ENCODE data around the gene EFR3B.
"Not testable (repeated sequence)": the region's sequence is repeated elsewhere in the genome, so short reads cannot be mapped to it uniquely, and the experiment has no call there.

EFR3B gene

DNA sequence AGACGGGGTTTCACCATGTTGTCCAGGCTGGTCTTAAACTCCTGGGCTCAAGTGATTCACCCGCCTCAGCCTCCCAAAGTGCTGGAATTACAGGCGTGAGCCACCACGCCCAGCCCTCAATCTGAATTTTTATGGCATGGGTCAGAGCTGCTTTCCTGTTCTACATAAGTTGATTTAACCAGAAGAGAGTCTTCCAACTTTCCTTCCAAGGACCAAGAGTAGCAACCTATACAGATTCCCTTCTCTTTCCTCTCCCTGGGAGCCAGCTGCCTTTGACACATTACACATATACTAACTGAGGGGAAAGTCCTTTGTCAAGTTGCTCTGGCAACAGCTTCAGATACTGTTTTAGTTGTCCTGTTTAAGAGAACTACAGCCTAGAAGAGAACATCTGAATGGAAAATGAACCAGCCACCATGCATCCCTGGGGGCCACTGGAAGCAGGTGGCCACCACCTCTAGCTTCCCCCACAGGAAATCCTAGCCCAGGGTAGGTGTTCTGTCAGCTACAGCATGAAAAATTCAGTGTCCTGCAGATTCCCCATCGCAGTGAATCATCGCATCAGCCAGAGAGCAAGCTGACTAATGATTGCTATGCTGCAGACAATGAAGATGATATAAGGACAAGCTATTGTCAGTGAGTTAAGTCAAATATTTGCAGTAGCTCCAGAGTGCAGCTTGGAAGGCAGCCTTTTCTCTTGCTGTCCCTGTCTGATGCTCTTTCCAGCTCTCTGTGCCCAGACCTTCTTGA lies 63.6 kb downstream of the EFR3B start:
- DNase-seq (ENCODE audit: low read depth in 2 of 2), result peak; percentile 24 to 30

DNA sequence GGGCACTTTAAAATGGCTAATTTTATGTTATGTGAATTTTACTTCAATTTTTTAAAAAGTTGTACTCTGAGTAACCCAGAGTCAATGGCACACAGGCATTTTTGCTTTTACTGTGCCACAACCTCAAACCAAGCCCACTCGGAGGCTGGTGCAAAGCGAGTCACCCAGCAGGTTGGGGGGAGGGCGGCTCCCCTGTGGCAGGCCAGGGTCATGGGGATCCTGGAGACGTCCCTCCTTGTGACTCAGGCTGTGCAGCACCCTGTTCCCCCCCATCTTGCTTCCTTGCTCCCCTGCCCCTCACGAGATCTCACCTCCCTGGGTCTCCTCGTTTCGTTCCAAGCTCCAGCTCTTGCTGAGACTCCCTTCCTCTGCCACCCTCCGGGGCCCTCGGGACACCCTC lies 67.9 kb downstream of the EFR3B start:
- DNase-seq (ENCODE audit: low read depth in 2 of 2), result no peak

DNA sequence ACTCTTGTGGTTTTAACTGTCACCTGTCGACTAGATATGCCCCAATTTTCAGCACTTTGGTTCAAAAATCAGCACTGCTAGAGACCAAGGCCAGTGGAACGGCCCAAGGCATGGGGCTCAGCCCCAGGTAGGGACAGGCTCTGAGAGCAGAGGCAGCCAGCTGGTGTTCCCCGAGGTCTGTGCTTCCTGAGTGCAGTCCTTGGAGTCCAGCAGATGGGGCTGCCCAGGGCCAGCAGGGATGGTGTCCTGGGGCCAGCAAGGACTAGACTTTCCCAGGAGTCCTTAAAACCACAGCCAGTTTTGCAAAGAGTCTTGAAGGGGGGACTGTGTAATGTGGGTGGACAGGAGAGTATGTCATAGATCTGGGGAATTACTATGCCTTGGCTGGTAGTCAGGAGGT lies 70.2 kb downstream of the EFR3B start:
- DNase-seq (ENCODE audit: low read depth in 2 of 2), result no peak

DNA sequence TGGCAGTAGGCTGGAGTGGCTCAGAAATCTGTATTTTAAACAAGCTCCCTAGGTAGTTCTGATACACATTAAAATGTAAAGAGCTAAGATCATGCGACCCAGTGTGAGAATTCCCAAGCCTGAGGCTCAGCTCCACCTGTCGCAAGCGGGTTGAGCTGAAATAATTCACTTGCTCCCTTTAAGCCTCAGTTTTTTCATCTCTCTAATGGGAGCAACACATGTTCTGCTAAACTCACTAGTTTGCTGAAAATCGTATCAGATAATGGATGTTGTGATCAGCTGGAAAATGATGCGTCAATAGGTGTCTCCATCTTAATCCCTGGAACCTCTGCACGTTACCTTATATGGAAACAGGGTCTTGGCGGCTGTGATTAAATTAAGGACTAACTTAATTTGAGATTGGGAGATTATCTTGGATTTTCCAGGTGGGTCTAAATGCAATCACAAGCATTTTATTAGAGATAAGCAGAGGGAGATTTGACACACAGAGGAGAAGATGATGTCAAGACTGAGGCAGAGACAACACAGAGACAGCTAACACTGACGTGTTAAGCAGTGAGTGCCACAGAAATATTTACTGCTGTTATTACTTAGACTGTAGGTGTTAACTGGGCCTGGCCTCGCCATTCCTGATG lies 73.5 kb downstream of the EFR3B start:
- DNase-seq (ENCODE audit: low read depth in 2 of 2), result no peak

DNA sequence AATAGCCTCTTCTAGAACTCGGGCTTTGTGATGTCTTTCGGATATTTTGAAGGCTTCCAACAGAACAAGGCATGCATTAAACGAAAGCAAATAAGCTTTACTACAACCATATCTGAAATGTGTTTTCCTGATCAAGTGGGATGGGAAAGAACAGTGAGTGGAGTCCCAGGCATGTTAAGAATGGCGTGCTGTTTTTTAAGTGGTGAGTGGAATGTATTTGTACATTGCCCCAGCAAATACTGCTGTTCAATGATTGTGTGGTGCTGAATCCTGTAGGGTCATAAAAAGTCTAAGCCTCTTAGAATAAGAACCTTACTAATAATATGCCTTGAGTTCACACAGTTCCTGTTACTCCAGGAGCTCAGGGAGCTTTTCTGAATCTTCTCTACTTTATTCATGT lies 74.0 kb downstream of the EFR3B start:
- DNase-seq (ENCODE audit: low read depth in 2 of 2), result peak; percentile 36 to 42

DNA sequence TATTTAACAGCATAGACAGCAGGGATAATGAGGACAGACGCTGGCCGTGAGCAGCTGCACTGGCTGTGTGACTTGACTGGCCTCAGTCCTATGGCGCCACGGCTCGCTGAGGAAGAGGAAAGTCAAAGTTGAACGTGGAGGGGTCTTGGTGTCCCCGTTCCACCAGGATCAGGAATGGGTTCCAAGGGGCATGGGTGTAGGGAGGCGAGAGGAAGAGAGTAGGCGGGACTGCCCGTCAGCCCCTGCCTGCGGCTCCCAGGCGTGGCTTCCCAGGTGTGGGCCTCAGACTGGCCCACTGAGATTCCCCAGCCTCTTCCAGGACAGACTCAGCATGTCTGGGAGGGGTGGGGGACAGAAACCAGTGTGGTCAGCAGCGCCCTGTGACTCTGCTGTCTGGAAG lies 75.1 kb downstream of the EFR3B start:
- no peak for DNase-seq (ENCODE audit: low read depth in 2 of 2)

DNA sequence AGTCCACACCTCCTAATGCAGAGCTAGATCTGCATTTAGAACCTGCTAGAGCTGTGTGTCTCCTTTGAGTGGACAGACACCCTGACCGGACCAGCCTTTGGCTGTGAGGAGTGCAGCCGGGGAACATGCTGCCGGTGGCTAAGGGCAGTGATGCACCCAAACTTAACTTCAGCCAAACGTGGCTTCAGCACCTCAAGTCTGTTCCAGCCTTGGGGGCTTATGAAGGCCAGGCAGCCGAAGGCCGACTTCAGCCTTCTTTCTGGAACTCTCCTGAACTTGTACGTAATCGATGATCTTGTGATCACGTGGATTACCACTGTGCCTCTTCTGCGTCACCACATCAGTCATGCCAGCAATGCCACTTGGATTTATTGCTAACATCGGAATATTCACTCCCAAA lies 77.4 kb downstream of the EFR3B start:
- DNase-seq (ENCODE audit: low read depth in 2 of 2), result no peak

DNA sequence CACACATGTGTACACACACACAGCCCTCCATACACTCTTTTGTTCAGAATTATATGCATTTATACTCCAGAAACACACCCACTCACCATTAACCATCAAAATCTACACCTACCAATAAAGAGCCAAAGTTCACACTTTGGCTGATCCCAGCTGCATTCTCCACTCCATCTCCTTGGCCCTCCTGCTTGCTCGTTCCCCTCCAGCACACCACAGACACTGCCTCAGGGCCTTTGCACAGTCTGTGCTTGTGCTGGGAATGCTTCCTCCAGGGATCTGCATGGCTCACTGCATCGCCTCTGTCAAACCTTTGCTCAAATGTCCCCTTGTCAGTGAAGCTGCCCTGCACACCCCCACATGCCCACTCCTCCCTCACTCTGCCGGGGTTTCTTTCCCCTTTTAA lies 80.5 kb downstream of the EFR3B start:
- DNase-seq (ENCODE audit: low read depth in 2 of 2), result no peak

DNA sequence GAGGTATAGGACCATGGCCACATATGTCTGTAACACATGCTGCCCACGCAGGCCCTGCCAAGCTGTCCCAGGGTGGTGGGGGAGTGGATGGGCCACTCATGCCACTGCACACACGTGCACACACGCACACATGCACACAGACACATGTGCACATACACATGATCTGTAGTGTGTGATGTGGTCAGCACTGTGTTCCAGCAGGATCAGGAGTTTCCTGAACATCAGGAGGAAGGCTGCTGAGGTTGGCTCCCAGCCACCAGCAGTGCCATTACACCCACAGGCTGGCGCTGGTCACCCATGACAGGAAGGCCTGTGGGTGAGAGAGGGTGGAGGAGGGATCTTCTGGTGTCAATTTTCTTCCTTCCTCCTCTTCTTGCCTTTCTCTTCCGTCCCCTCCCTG lies 81.8 kb downstream of the EFR3B start:
- DNase-seq (ENCODE audit: low read depth in 2 of 2), result no peak

DNA sequence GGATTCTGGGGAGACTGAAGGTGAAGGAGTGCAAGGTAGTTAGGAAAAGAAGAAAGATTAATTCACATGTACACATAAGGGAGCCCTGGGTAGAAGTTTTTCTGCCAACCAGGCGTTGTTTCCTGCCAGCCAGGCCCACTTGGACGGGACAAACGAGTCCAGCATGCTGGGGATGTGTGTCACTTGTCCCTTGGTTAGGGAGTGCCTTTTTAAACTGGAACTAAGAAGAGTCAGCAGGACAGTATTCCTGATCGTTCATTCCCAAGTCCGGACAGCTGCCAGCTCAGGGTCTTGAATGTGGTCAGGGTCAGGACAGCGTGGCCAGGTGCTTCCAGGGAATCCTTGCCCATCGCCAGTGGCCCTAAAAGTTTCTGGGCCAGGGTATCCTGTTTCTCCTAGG lies 83.3 kb downstream of the EFR3B start:
- DNase-seq (ENCODE audit: low read depth in 2 of 2), result no peak

DNA sequence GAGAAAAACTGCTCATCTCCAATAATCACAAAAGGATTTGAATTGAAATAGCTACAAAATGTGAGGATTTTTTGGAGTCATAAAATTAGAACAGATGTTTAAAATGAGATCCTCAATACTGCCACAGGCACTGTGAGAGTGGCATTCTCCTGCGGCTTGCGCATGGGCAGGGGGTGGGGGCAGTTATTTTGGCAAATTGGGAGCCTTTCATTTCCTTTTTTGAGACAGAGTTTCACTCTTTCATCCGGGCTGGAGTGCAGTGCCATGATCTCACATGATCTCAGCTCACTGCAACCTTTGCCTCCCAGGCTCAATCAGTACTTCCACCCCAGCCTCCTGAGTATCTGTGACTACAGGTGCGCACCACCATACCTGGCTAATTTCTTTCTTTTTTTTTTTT lies 84.1 kb downstream of the EFR3B start:
- DNase-seq (ENCODE audit: low read depth in 2 of 2), result no peak

DNA sequence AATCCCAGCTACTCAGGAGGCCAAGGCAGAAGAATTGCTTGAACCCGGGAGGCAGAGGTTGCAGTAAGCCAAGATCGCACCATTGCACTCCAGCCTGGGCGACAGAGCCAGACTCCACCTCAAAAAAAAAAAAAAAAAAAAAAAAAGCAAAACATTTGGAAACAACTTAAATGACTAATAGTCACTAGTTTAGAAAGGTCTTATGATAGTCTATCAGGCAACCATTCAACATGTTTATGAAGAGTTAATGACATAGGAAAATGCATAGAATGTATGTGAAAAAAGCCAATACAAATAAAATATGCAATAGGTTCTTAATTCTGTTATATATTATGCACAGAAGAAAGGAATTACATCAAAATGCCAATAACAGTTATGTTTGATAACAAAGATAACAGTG lies 85.2 kb downstream of the EFR3B start:
- not testable (repeated sequence) for DNase-seq (ENCODE audit: low read depth in 2 of 2)

DNA sequence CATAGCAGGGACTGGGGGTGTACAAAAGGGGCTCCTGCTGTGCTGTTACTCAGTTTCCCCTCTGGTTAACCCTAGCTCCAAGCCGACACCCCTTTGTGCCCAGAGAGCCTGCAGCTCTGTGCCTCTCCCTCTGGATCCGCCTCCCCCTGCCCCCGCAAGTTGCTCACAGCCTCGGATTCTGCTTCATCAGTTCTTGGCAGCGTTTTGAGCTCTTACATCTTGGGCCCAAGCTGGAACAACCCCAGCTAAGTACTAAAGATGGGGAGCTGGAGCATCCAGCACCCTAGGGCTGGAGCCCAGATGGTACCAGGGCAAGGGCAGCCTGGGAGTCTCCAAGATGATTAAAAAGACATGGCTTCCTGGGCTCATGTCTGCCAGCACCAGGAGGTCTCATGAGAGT lies 85.8 kb downstream of the EFR3B start:
- DNase-seq (ENCODE audit: low read depth in 2 of 2), result no peak

DNA sequence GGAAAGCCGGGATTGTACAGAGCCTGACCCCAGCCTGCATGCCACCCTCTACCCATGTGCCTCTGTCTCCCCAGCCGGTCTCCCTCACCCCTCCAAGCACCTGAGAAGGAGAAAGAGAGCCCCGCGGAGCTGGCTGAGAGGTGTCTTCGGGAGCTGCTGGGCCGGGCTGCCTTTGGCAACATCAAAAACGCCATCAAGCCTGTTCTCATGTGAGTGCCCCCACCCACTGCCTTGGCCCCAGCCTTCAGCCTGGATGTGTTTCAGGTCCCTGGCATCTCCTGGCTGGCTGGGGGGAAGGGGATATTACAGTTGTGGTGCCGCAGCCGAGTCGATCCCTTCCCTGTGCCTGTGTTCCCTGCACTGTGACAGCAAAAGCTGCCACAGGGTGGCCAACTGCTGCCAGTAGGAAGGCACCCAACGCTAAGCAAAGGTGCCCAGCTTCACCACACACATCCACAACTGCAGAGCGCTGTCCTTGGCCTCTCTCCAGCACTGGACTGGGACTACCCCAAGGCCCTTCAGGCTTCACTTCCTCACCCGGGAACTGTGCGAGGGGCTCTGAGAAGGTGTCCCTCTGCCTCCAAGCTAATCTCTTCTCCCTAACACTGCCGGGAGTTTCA lies 88.1 kb downstream of the EFR3B start:
- DNase-seq (ENCODE audit: low read depth in 2 of 2), result no peak

DNA sequence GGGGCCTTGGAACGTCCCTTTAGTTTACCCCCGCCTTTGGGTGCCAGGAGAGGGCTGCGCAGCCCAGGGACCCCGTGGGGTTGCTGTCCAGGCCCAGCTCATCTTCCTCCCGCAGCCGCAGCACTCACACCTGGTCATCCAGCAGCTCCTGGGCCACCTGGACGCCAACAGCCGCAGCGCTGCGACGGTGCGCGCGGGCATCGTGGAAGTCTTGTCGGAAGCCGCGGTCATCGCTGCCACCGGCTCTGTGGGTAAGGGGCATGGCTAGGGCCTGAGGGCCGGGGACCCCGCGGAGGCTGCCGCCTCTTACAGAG lies 89.3 kb downstream of the EFR3B start:
- DNase-seq (ENCODE audit: low read depth in 2 of 2), result no peak

DNA sequence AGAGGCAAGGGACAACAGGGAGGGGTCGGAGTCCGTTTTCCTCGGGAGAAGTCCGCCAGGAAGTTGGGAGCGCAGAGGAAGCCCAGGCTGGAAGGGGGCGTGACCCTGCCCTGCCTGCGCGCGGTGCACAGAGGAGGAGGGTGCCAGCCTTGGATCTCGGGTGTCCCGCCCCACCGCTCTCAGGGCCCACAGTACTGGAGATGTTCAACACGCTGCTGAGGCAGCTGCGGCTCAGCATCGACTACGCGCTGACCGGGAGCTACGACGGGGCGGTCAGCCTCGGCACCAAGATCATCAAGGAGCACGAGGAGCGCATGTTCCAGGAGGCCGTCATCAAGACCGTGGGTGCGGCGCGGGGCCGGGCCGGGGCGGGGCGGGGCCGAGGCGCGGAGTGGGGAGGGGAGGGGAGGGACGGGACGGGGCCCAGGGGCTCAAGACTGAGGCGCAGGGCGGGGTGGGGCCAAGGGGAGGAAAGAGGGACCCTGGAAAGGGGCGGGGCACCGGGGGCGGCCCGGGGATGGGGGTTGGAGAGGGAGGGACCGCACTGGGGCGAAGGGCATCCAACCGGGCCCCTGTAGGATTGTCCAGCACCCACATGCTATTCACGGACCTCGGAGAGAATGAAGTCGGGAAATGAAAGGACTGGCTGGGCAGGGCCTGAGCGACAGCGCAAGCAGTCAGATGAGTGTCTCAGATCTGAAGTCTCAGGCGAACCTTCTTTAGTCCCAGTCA lies 89.9 kb downstream of the EFR3B start:
- no peak for DNase-seq (ENCODE audit: low read depth in 2 of 2)

DNA sequence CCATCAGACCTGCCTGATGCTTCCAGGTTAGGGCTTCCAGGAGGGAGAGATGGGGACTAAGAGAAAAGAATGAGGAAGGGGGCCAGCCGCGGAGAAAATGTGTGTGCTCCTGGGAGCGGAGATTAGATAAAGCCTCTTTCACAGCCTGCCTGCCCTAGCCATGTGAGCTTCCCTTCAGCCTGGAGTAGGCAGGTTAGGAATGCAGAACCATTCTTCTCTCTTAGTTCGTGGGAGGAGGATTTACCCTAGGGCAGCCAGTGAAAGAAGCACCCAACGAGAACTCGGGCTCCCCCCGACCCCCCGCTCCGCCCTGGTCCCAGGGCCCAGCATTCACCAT lies 90.4 kb downstream of the EFR3B start:
- DNase-seq (ENCODE audit: low read depth in 2 of 2), result no peak

DNA sequence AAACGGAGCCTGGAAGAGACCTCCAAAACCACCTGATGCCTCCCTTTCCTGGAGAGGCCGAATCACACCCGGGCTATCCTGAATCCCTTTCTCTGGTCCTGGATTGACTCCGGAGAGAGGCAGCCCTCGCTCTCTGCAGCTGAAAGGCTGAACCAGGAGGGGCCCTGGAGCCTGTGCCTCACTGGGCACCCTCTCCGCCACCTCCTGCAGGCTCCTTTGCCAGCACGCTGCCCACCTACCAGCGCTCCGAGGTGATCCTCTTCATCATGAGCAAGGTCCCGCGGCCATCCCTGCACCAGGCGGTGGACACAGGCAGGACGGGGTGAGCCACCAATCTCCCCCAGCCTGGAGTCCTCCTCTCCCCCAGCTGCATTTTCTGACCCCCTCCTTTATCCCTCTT lies 90.8 kb downstream of the EFR3B start:
- no peak for DNase-seq (ENCODE audit: low read depth in 2 of 2)

DNA sequence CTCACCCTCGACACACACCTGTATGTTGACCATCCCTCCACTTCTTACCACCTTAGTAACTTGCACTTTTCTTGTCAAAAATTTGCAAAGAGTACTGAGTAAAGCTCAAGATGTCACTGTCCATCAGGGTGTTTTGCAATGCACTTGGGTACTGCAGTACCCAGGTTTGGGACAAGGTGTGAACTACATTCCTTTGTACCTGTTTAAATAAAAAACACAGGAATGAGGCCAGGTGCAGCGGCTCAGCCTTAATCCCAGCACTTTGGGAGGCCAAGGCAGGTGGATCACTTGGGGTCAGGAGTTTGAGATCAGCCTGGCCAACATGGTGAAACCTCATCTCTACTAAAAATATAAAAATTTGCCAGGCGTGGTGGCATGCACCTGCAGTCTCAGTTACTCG lies 98.7 kb downstream of the EFR3B start:
- not testable (repeated sequence) for DNase-seq (ENCODE audit: low read depth in 2 of 2)

DNA sequence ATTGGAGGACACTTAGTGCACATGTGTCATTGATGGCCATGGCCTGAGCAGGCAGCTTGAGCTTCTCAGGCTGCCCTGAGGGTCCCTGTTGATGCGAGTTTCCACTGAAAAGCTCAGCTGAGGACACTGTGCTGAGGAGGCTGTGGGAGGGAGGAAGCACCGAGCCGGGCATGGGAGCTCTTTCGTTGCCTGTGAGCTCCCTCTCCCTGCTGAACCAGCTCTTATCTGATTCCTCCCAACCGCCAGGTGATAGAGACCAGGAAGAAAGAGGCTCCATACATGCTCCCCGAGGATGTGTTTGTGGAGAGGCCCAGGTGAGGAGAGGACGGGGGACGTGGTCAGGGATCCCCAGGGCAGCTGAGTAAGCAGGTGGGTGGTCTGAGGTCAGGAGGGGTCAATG lies 99.2 kb downstream of the EFR3B start:
- no peak for DNase-seq (ENCODE audit: low read depth in 2 of 2)

DNA sequence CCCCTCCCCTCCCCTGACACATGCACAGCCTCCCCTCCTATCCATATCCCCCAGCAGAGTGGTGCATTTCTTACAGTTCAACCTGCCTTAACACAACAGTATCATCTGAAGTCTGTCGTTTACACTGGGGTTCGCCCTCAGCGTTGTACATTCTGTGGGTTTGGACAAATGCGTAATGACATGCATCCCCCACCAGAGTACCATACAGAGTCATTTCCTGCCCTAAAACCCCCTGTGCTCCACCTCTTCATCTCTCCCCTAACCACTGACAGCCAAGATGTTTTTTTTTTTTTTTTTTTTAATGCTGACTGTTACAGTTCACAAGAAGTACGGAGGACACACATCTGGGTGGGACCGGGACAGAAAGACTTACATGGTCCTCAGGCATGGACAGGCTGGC lies 103.9 kb downstream of the EFR3B start:
- DNase-seq (ENCODE audit: low read depth in 2 of 2), result no peak

DNA sequence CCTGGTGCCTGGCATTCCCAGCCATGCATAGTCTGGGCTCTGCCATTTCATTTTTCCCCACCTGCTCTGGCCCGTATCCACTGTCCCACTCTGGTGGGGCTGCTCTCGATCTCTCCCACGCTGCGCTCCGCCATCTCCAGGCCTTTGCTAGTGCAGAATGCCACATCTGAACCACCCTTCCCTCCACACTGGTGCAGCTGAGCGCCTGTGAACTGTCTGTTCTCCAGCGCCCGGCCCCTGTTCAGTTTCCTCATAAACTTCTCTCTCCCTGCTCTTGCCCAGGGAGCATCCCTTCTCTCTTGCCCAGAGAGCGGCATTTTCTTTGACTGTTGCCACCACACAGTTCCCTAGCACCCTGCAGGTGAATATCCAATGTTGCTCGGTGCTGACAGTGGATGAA lies 105.0 kb downstream of the EFR3B start:
- DNase-seq (ENCODE audit: low read depth in 2 of 2), result no peak

DNA sequence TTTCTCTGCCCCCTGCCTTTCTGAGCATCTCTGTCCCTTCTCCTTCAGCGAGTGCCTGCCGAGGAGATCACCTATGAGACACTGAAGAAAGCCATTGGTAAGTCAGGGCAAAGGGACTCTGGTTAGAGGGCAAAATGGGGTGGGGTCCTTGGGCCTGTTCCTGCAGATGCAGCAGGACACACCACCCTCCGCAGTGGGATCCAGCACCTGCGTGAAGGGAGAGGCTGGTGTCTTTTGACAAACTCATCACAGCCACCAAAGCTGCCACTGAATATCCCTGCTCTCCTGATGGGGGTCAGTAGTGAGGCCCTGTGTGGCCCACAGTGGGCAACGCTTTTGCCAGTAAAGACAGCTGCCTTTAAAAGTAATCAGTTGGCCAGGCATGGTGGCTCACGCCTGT lies 107.8 kb downstream of the EFR3B start:
- DNase-seq (ENCODE audit: low read depth in 2 of 2), result no peak

Data from fibroblast of skin of left quadriceps (primary cell).